ENCODE results near the gene IL1F10.

IL1F10 gene

GRCh38 chr2:113067681-113068080 lies at the start of gene IL1F10:
Gene IL1F10, plus strand, starts transcription at chr2:113067970. Its CDS starts 4,769 bp downstream, at chr2:113072739.
- DNase-seq (ENCODE audit: low spot score): no peak

- DNase-seq (ENCODE audit: low spot score): no peak
Measured at GRCh38 chr2:113018509-113018908, 49.3 kb upstream of the IL1F10 start.

GRCh38 chr2:113021312-113021711 lies 46.5 kb upstream of the IL1F10 start:
- no peak for DNase-seq (ENCODE audit: low spot score)

- no peak for DNase-seq (ENCODE audit: low spot score)
Measured at GRCh38 chr2:113024764-113025163, 43.0 kb upstream of the IL1F10 start.

GRCh38 chr2:113025737-113026136 lies 42.0 kb upstream of the IL1F10 start:
- DNase-seq (ENCODE audit: low spot score): no peak

GRCh38 chr2:113027691-113028090 lies 40.1 kb upstream of the IL1F10 start:
- no peak for DNase-seq (ENCODE audit: low spot score)

GRCh38 chr2:113028112-113028511 lies 39.7 kb upstream of the IL1F10 start:
- no peak for DNase-seq (ENCODE audit: low spot score)

- DNase-seq (ENCODE audit: low spot score): no peak
Measured at GRCh38 chr2:113032737-113033136, 35.0 kb upstream of the IL1F10 start.

GRCh38 chr2:113034016-113034415 lies 33.8 kb upstream of the IL1F10 start:
- no peak for DNase-seq (ENCODE audit: low spot score)

GRCh38 chr2:113036763-113037162 lies 31.0 kb upstream of the IL1F10 start:
- no peak for DNase-seq (ENCODE audit: low spot score)

GRCh38 chr2:113038291-113038690 lies 29.5 kb upstream of the IL1F10 start:
- DNase-seq (ENCODE audit: low spot score): no peak

- DNase-seq (ENCODE audit: low spot score): no peak
Measured at GRCh38 chr2:113039158-113039557, 28.6 kb upstream of the IL1F10 start.

- no peak for DNase-seq (ENCODE audit: low spot score)
Measured at GRCh38 chr2:113039719-113040118, 28.1 kb upstream of the IL1F10 start.

- no peak for DNase-seq (ENCODE audit: low spot score)
Measured at GRCh38 chr2:113041871-113042270, 25.9 kb upstream of the IL1F10 start.

GRCh38 chr2:113046465-113046864 lies 21.3 kb upstream of the IL1F10 start:
- DNase-seq (ENCODE audit: low spot score): no peak

GRCh38 chr2:113050921-113051895 lies 16.6 kb upstream of the IL1F10 start:
- DNase-seq (ENCODE audit: low spot score): no peak

- DNase-seq (ENCODE audit: low spot score): no peak
Measured at GRCh38 chr2:113052396-113052917, 15.3 kb upstream of the IL1F10 start, which contains the start of gene IL36B. Gene IL36B, minus strand, starts transcription at chr2:113052867.

GRCh38 chr2:113053666-113054065 lies 14.1 kb upstream of the IL1F10 start:
- DNase-seq (ENCODE audit: low spot score): no peak

- no peak for DNase-seq (ENCODE audit: low spot score)
Measured at GRCh38 chr2:113054066-113054465, 13.7 kb upstream of the IL1F10 start.

- no peak for DNase-seq (ENCODE audit: low spot score)
Measured at GRCh38 chr2:113056521-113056920, 11.2 kb upstream of the IL1F10 start.

GRCh38 chr2:113057117-113057516 lies 10.7 kb upstream of the IL1F10 start:
- DNase-seq (ENCODE audit: low spot score): no peak

GRCh38 chr2:113058411-113058994 lies 9.3 kb upstream of the IL1F10 start:
- no peak for DNase-seq (ENCODE audit: low spot score)

Data from CD4-positive, alpha-beta T cell treated with Interleukin-6 at 100 ng/mL for 8 hours (primary cell).